ENCODE data around the gene DISP3. TPM values are rescaled to one million over a fixed set of nuclear protein-coding genes. Genes with fewer than 3 reads are reported as not detected.
A peak's percentile ranks its signal among the peaks of the same experiment; 100 is the strongest.

The DISP3 gene
- total and polyA plus RNA-seq, 9 of the 15 experiments (the other 6 are each of a cell fraction or from before 2014, with no cell fraction given), result 0.03 to 0.19 (median 0.15) TPM; not detected in 5

- Histone ChIP-seq H2AFZ (ENCODE audit: low read depth, low read length) (no peak overlapping the region), H3K4me3 (no peak overlapping the region), H4K20me1 (replicated peaks; ENCODE audit: control insufficient read depth, insufficient read depth, low read length) (peaks cover 36% of the 10 kb centered on the region), H3K4me2 (ENCODE audit: insufficient read depth, low read length) (no peak overlapping the region), H3K9me1 (ENCODE audit: control insufficient read depth, insufficient read depth, low read length) (no peaks in the 10 kb centered on the region), H3K4me1 (replicated peaks in 1 of 2; ENCODE audit: control insufficient read depth in 2 of 2, insufficient read depth in 2 of 2, low read length in 2 of 2) (peaks cover 0 to 32% of the 10 kb centered on the region in 2 experiments; a peak in 2 of 5 replicates), H3K9me3 (replicated peaks; ENCODE audit: control insufficient read depth, insufficient read depth, low read depth, low read length) (no peaks in the 10 kb centered on the region), H3K36me3 (ENCODE audit: control insufficient read depth, insufficient read depth, low read length) (no peaks in the 10 kb centered on the region), H3K9ac (ENCODE audit: insufficient read depth in 1 of 2, low read depth in 2 of 2, low read length in 2 of 2) (no peak overlapping the region), H3K27me3 (ENCODE audit: control insufficient read depth in 2 of 2, insufficient read depth in 2 of 2, low read length in 2 of 2) (peaks cover 27 to 92% of the 10 kb centered on the region in 2 experiments; a peak in 4 of 5 replicates), H3K27ac (ENCODE audit: extremely low read depth, low read depth, low read length) (no peak overlapping the region), H3K79me2 (ENCODE audit: control insufficient read depth, insufficient read depth, low read length) (no peaks in the 10 kb centered on the region)
- no peak for DNase-seq (ENCODE audit: extremely low read depth in 1 of 4, low spot score in 3 of 4)
- no peak for ATAC-seq
- POLR2A ChIA-PET, result no interaction called here
- in situ Hi-C loops (cut with MboI) (no loop called here), intact Hi-C loops (cut with micrococcal nuclease) (no loop called here)
- CTCF ChIA-PET (ENCODE audit: low intra/inter-chr PET ratio), result no interaction called here
- 0% methylated on average over 21 of the region's 21 CpGs for WGBS (ENCODE audit: insufficient coverage, low coverage, missing lambda C conversion rate)
- FAIRE-seq, result no peak
- no TSS peak for BruUV-seq (replicated peaks)
- TF ChIP-seq TSHZ1 (CRISPR knock-in tag; IDR thresholded peaks at IDR 0.05), result no peak
- no peak for TF ChIP-seq GATA2 (CRISPR knock-in tag; IDR thresholded peaks at IDR 0.05)
- TF ChIP-seq ZNF512 (tag; IDR thresholded peaks at IDR 0.05), result no peak
- peak; percentile 65 for TF ChIP-seq ZFP36 (IDR thresholded peaks at IDR 0.05; ENCODE audit: low read depth, low read length, partially characterized antibody)
- TF ChIP-seq CEBPG (CRISPR knock-in tag; IDR thresholded peaks at IDR 0.05), result no peak
- TF ChIP-seq CEBPG (tag; conservative IDR thresholded peaks at IDR 0.05 in 1 of 2, IDR thresholded peaks at IDR 0.05 in 1 of 2), result no peak
These were observed 55.1 kb downstream of the DISP3 start for GRCh38 chr1:11533790-11534787.
